GM10266 (cell line): Measurements from ENCODE around the gene SAXO1.

Experiments used
- DNase-seq: peaks from one replicate; pipeline ENCODE4 v3.0.0; 2012; ENCODE audit errors: extremely low spot score
- TF ChIP-seq, protein P1 (sequence below): IDR thresholded peaks from 2 replicates; pipeline ENCODE4 v1.5.1; 2012; ENCODE audit warnings: mild to moderate bottlenecking, low read depth; ENCODE audit not compliant: control insufficient read depth, insufficient read depth; ENCODE audit errors: missing control alignments

Gene SAXO1

DNA sequence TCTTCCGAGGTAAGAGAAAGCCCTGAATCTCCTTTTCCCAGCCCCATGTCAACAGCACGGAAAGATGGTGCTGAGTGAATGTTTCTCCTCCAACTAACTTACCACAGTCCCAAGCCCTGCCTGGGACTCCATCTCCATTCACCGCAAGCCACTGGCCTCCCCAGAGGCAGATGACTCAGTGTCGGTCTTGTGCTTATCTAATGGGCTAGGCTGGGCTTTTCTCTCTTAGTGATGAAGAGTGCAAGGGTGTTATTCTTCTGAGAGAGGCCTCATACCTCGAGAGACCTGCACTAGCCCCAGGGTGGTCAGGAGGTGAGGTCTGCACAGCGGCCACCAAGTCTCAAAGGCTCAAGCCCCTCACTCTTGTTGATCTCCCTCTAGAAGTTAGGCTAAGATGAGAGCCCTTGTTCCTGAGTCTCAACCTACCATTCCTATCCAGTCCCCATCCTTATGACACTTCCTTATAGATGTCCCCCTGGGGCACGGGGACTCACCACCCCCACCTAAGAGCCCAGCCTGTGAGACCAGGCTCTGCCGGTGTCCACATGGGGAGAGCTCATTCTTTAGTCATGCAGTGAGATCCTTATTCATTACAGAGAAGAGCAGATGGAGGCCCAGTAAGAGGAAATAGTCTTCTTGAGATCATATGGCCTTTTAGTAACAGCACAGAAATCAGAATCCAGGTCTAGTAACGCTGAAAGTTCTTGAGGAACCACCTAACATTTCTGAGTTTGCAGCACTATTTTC lies 127.0 kb downstream of the SAXO1 start:
- DNase-seq: no peak
- TF ChIP-seq, protein P1, sequence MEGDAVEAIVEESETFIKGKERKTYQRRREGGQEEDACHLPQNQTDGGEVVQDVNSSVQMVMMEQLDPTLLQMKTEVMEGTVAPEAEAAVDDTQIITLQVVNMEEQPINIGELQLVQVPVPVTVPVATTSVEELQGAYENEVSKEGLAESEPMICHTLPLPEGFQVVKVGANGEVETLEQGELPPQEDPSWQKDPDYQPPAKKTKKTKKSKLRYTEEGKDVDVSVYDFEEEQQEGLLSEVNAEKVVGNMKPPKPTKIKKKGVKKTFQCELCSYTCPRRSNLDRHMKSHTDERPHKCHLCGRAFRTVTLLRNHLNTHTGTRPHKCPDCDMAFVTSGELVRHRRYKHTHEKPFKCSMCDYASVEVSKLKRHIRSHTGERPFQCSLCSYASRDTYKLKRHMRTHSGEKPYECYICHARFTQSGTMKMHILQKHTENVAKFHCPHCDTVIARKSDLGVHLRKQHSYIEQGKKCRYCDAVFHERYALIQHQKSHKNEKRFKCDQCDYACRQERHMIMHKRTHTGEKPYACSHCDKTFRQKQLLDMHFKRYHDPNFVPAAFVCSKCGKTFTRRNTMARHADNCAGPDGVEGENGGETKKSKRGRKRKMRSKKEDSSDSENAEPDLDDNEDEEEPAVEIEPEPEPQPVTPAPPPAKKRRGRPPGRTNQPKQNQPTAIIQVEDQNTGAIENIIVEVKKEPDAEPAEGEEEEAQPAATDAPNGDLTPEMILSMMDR: no peak

- no peak for DNase-seq
- TF ChIP-seq, protein P1: no peak
These were observed 127.8 kb downstream of the SAXO1 start for GRCh38 chr9:18905028-18905882.

- DNase-seq: no peak
- TF ChIP-seq, protein P1: no peak
These were observed 129.6 kb downstream of the SAXO1 start for GRCh38 chr9:18903450-18903849.

- no peak for DNase-seq
- TF ChIP-seq, protein P1: no peak
These were observed 136.4 kb downstream of the SAXO1 start for GRCh38 chr9:18896531-18897179.

- TF ChIP-seq, protein P1: no peak
- DNase-seq: no peak
These were observed 137.0 kb downstream of the SAXO1 start for GRCh38 chr9:18896004-18896403.

DNA sequence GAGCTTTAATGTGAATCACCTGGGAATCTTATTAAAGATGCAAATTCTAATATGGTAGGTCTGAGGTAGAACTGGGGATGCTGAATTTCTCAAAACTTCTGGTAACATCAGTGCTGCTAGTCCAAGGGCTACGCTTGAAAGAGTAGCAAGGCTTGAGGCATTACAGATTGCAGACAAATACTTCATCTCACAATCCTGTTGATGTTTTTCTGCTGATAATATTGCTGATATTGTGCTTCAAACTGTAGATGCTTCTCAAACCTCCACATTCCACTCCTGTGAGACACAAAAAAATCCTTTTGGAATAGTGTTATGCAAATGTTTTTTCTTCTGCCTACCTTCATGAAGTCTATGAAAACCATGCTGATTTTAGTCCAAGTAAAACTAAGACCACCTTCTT lies 139.5 kb downstream of the SAXO1 start:
- DNase-seq: no peak
- TF ChIP-seq, protein P1: no peak

- no peak for DNase-seq
- TF ChIP-seq, protein P1: no peak
These were observed 140.0 kb downstream of the SAXO1 start for GRCh38 chr9:18893046-18893445.
